ENCODE measurements around the gene KAZN.

DNA sequence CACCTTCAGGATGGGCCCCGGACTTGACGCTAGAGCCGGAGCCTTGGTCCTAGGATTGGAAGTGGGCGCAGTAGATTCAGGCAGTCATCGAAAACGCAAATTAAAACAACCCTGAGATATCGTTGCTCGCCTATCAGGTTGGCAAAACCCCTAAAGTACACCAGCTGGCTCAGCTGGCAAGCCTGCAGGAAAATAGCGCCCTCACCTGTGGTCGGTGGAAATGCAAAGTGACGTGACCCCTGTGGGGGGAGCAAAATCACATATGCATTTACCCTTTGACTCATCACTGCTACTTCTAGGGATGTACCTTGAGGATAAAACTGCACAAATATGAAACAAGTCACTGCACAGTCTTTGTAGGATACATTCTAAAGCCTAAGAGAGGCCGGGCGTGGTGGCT, 384.8 kb downstream of the KAZN start:
- TF ChIP-seq CTCF (optimal IDR thresholded peaks at IDR 0.05 in 1 of 3, IDR thresholded peaks at IDR 0.05 in 1 of 3, conservative IDR thresholded peaks at IDR 0.05 in 1 of 3; ENCODE audit: extremely low read depth in 1 of 3, insufficient read depth in 2 of 3, low read length in 3 of 3) = peak; percentile 13 to 42 (median 14)
- no peak for TF ChIP-seq EZH2 (IDR thresholded peaks at IDR 0.05; ENCODE audit: low read length)
